Measurements from ENCODE around the gene KRTAP2-2. TPM values are rescaled to one million over a fixed set of nuclear protein-coding genes. Genes with fewer than 3 reads are reported as not detected.

Gene KRTAP2-2
- polyA plus RNA-seq, 1 of the 3 experiments (the other 2 are of a cell fraction): not detected

GRCh38 chr17:41076788-41077187 is 21.8 kb upstream of the KRTAP2-2 start:
- no peak overlapping the region for H3K4me2 ChIP-seq
- CTCF ChIA-PET: no interaction called here
- no peaks in the 10 kb centered on the region for H3F3A ChIP-seq (replicated peaks; ENCODE audit: insufficient read depth)
- no peaks in the 10 kb centered on the region for H4K20me1 ChIP-seq (ENCODE audit: insufficient read depth)
- no peak overlapping the region for H2AFZ ChIP-seq (ENCODE audit: low read depth)
- no peaks in the 10 kb centered on the region; the same call in 1 of the 2 replicates for H3K9me2 ChIP-seq
- TF ChIP-seq YY1 (IDR thresholded peaks at IDR 0.05; ENCODE audit: low read depth) (no peak), TAF1 (IDR thresholded peaks at IDR 0.05; ENCODE audit: borderline replicate concordance, low read depth, low read length) (no peak), IRF3 (IDR thresholded peaks at IDR 0.05; ENCODE audit: low read depth, low read length) (no peak), FOXJ3 (CRISPR knock-in tag; IDR thresholded peaks at IDR 0.05) (no peak), FOXM1 (IDR thresholded peaks at IDR 0.05; ENCODE audit: low read depth) (no peak), FOSL2 (IDR thresholded peaks at IDR 0.05; ENCODE audit: borderline replicate concordance, low read depth) (no peak), SMC3 (IDR thresholded peaks at IDR 0.05; ENCODE audit: low read depth, low read length) (no peak), RCOR1 (IDR thresholded peaks at IDR 0.05; ENCODE audit: low read length) (no peak), NRF1 (IDR thresholded peaks at IDR 0.05; ENCODE audit: low read depth, low read length) (no peak), MEF2A (IDR thresholded peaks at IDR 0.05; ENCODE audit: borderline replicate concordance, low read depth) (no peak), TCF12 (IDR thresholded peaks at IDR 0.05) (no peak), SIN3A (IDR thresholded peaks at IDR 0.05; ENCODE audit: borderline replicate concordance, low read depth, low read length) (no peak)
- H3K9ac ChIP-seq: no peak overlapping the region
- no peaks in the 10 kb centered on the region for H3K79me2 ChIP-seq (ENCODE audit: insufficient read depth)
- no peak for DNase-seq
- H3K9me3 ChIP-seq: no peaks in the 10 kb centered on the region
- H3K36me3 ChIP-seq (replicated peaks in 1 of 2; ENCODE audit: control insufficient read depth in 1 of 2, insufficient read depth in 2 of 2, low read length in 1 of 2): no peaks in the 10 kb centered on the region
- no peak overlapping the region for H3K27ac ChIP-seq (ENCODE audit: low read depth in 2 of 2, low read length in 1 of 2)
- POLR2A ChIA-PET: no interaction called here
- H3K4me1 ChIP-seq (ENCODE audit: control insufficient read depth in 1 of 2, insufficient read depth in 2 of 2, low read depth in 1 of 2, low read length in 1 of 2): no peaks in the 10 kb centered on the region
- H3K27me3 ChIP-seq (ENCODE audit: insufficient read depth): no peaks in the 10 kb centered on the region
- H3K4me3 ChIP-seq (ENCODE audit: low read depth in 2 of 2, low read length in 1 of 2): no peak overlapping the region

GRCh38 chr17:41073676-41074075 is 18.6 kb upstream of the KRTAP2-2 start:
- no peaks in the 10 kb centered on the region; the same call in 1 of the 2 replicates for H3K9me2 ChIP-seq
- H3K4me2 ChIP-seq: no peak overlapping the region
- no peak overlapping the region for H3K9ac ChIP-seq
- H3K27me3 ChIP-seq (ENCODE audit: insufficient read depth): no peaks in the 10 kb centered on the region
- CTCF ChIA-PET: interaction anchor here (2.1 kb wide), 1 partner anchor 475 kb away, joined by 6 read pairs; no protein-coding TSS in a partner anchor
- no peaks in the 10 kb centered on the region for H3F3A ChIP-seq (replicated peaks; ENCODE audit: insufficient read depth)
- POLR2A ChIA-PET: no interaction called here
- H3K9me3 ChIP-seq: no peaks in the 10 kb centered on the region
- H2AFZ ChIP-seq (ENCODE audit: low read depth): no peak overlapping the region
- no peak for DNase-seq
- no peaks in the 10 kb centered on the region for H3K4me1 ChIP-seq (ENCODE audit: control insufficient read depth in 1 of 2, insufficient read depth in 2 of 2, low read depth in 1 of 2, low read length in 1 of 2)
- no peaks in the 10 kb centered on the region for H4K20me1 ChIP-seq (ENCODE audit: insufficient read depth)
- no peaks in the 10 kb centered on the region for H3K79me2 ChIP-seq (ENCODE audit: insufficient read depth)
- no peak overlapping the region for H3K4me3 ChIP-seq (ENCODE audit: low read depth in 2 of 2, low read length in 1 of 2)
- TF ChIP-seq RAD21 (IDR thresholded peaks at IDR 0.05; ENCODE audit: low read length): no peak
- no peak for TF ChIP-seq FOXJ3 (CRISPR knock-in tag; IDR thresholded peaks at IDR 0.05)
- TF ChIP-seq RFX5 (IDR thresholded peaks at IDR 0.05; ENCODE audit: low read length): no peak
- TF ChIP-seq EZH2phosphoT487 (IDR thresholded peaks at IDR 0.05; ENCODE audit: borderline replicate concordance, low read depth): no peak
- no peak for TF ChIP-seq ELF1 (IDR thresholded peaks at IDR 0.05)
- TF ChIP-seq TAF1 (IDR thresholded peaks at IDR 0.05; ENCODE audit: borderline replicate concordance, low read depth, low read length): no peak
- TF ChIP-seq NFIC (IDR thresholded peaks at IDR 0.05; ENCODE audit: borderline replicate concordance): no peak
- TF ChIP-seq SMC3 (IDR thresholded peaks at IDR 0.05; ENCODE audit: low read depth, low read length): no peak
- TF ChIP-seq RXRA (IDR thresholded peaks at IDR 0.05; ENCODE audit: borderline replicate concordance, low read depth): no peak
- TF ChIP-seq MAX (IDR thresholded peaks at IDR 0.05; ENCODE audit: low read depth): no peak
- TF ChIP-seq POLR2AphosphoS5 (IDR thresholded peaks at IDR 0.05; ENCODE audit: low read depth, low read length): no peak
- TF ChIP-seq NRF1 (IDR thresholded peaks at IDR 0.05; ENCODE audit: low read depth, low read length): no peak
- no peaks in the 10 kb centered on the region for H3K36me3 ChIP-seq (replicated peaks in 1 of 2; ENCODE audit: control insufficient read depth in 1 of 2, insufficient read depth in 2 of 2, low read length in 1 of 2)
- 29% methylated on average over 2 of the region's 2 CpGs for WGBS (ENCODE audit: low lambda C conversion rate)
- no peak overlapping the region for H3K27ac ChIP-seq (ENCODE audit: low read depth in 2 of 2, low read length in 1 of 2)
